ENCODE measurements around the gene PTPRK.
"Not testable (repeated sequence)": the region's sequence is repeated elsewhere in the genome, so short reads cannot be mapped to it uniquely, and the experiment has no call there.

PTPRK gene

GRCh38 chr6:128446497-128446896 lies 73.9 kb downstream of the PTPRK start:
- in situ Hi-C loops (cut with HindIII; ENCODE audit: low sequenced_read_pairs), result no loop called here

GRCh38 chr6:128443553-128443952 lies 76.8 kb downstream of the PTPRK start:
- in situ Hi-C loops (cut with HindIII; ENCODE audit: low sequenced_read_pairs), result no loop called here

DNA sequence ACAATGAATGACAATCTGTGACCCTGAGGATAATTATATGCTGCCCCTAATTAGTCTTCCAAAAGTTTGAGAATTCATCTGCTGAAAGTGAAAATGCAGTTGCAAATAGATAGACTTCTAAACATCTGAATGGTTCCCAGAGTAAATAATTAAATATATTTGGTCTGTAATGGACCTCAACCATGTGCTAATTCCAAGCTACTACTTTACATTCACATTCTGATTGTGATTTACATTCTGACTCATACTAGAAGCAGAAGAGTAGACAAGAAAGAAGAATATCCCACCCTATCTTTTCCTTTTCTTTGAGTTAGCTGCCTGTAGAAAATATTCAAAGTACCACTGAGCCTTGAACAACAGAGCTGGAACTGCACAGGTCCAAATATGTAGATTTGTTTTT lies 80.8 kb downstream of the PTPRK start:
- in situ Hi-C loops (cut with HindIII; ENCODE audit: low sequenced_read_pairs), result no loop called here

DNA sequence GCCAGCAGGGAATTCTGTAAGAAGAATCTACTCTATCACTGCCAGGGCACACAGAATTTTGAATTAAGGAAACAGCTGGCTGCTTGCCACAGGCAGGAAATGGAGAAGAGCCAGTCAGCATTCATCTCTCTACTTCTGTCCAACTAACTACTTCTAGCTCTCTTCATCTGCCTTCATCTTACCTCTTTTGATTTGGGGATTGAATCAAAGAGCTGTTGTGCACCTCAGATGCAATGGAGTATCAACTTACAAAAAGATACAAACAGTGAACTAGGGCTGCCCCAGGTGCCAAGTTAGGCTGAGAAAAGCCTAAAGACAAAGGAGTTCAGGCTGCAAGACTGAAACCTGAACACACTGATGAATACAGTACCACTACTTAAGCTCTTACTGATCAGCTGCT lies 82.0 kb downstream of the PTPRK start:
- in situ Hi-C loops (cut with HindIII; ENCODE audit: low sequenced_read_pairs), result no loop called here

- in situ Hi-C loops (cut with HindIII; ENCODE audit: low sequenced_read_pairs), result no loop called here
These were observed 82.7 kb downstream of the PTPRK start for GRCh38 chr6:128437685-128438084.

DNA sequence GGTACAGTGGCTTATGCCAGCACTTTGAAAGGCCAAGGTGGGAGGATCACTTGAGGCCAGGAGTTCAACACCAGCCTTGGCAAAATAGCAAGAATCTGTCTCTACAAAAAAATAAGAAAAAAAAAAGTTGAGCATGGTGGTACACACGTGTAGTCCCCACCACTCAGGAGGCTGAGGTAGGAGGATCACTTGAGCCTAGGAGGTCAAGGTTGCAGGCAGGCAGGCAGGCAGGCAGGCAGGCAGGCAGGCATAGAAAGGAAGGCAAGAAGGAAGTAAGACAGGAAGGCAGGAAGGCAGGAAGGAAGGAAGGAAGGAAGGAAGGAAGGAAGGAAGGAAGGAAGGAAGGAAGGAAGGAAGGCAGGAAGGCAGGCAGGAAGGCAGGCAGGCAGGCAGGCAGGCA lies 85.6 kb downstream of the PTPRK start:
- in situ Hi-C loops (cut with HindIII; ENCODE audit: low sequenced_read_pairs), result not testable (repeated sequence)

- in situ Hi-C loops (cut with HindIII; ENCODE audit: low sequenced_read_pairs), result no loop called here
These were observed 88.0 kb downstream of the PTPRK start for GRCh38 chr6:128432394-128432793.

GRCh38 chr6:128427139-128427538 lies 93.3 kb downstream of the PTPRK start:
- in situ Hi-C loops (cut with HindIII; ENCODE audit: low sequenced_read_pairs), result no loop called here

- in situ Hi-C loops (cut with HindIII; ENCODE audit: low sequenced_read_pairs), result no loop called here
These were observed 94.5 kb downstream of the PTPRK start for GRCh38 chr6:128425856-128426255.

GRCh38 chr6:128422871-128423270 lies 97.5 kb downstream of the PTPRK start:
- in situ Hi-C loops (cut with HindIII; ENCODE audit: low sequenced_read_pairs), result no loop called here

GRCh38 chr6:128422200-128422599 lies 98.2 kb downstream of the PTPRK start:
- in situ Hi-C loops (cut with HindIII; ENCODE audit: low sequenced_read_pairs), result no loop called here

DNA sequence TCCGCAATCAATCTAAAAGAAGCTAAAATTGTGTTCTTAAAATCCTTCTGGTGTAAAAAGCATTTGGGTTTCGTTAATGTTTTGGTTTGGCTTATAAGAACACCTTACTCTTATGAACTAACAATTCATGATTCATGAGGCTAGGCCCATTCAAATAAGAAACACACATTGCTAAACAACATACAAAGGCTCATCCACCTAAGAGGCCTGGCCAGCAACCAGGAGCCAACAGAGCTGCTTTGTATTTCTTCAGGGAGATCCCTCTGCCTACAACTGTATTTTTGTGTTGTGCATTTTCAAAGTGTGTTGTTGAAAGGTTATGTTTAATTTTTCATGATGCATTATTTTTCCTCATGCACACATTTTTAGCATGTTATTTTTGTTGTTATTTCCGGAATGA lies 98.6 kb downstream of the PTPRK start:
- in situ Hi-C loops (cut with HindIII; ENCODE audit: low sequenced_read_pairs), result no loop called here

DNA sequence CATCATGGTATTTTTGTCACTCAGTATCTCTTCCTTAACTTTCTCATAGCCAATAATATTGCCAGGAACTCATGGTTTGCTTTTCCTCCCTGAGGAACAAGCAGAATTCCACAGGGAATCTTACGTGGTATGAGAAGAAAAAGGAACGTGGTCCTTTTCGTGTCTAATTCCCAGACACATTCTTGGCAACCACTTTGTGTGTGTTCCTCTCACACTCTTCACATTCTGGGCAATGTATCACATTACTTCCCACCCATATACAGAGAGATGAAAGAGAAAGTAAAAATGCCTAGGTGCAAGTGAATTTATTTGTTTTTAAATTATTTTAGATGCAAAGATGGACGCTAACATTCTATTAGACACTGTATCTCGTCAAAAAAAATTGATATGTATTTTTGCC lies 102.7 kb downstream of the PTPRK start:
- in situ Hi-C loops (cut with HindIII; ENCODE audit: low sequenced_read_pairs), result no loop called here

GRCh38 chr6:128415387-128415786 lies 105.0 kb downstream of the PTPRK start:
- in situ Hi-C loops (cut with HindIII; ENCODE audit: low sequenced_read_pairs), result no loop called here

GRCh38 chr6:128414943-128415342 lies 105.5 kb downstream of the PTPRK start:
- in situ Hi-C loops (cut with HindIII; ENCODE audit: low sequenced_read_pairs), result no loop called here

DNA sequence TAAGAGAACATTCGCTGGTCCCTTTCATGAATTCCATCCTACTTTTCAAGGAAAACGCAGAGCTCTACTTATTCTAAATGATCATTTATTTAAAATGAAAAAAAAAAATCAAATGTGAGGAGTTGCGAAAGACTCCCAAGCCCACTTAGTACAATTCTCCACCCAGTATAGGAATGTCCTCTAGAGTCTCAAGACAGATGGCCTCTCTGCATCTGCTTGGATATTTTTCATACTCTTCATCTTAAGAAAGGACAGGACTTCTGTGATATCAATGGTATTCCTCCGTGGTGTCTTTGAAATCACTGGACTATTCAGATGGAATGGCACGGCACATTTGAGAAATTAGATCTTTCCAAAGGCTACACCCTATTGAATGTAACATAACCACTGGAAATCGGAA lies 107.1 kb downstream of the PTPRK start:
- in situ Hi-C loops (cut with HindIII; ENCODE audit: low sequenced_read_pairs), result no loop called here

DNA sequence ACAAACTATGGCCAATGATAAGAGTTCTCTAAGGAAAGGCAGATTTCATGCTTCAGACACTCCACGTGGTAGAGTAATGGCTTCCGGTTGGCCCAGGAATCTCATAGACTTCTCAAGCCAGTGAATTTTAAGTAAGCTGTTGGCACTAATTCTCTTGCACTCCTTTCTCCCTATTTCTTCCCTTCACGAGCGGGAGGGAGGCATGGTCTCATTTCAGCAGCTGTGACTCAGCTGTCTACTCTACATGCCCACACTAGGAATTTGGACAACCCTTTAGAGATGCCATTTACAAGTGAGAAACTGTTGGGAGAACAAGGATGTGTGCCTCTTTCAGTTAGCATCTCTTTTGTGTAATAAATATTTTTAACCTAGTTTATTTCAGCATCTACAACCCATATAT lies 107.7 kb downstream of the PTPRK start:
- in situ Hi-C loops (cut with HindIII; ENCODE audit: low sequenced_read_pairs), result no loop called here

GRCh38 chr6:128410584-128410983 lies 109.8 kb downstream of the PTPRK start:
- in situ Hi-C loops (cut with HindIII; ENCODE audit: low sequenced_read_pairs), result no loop called here

DNA sequence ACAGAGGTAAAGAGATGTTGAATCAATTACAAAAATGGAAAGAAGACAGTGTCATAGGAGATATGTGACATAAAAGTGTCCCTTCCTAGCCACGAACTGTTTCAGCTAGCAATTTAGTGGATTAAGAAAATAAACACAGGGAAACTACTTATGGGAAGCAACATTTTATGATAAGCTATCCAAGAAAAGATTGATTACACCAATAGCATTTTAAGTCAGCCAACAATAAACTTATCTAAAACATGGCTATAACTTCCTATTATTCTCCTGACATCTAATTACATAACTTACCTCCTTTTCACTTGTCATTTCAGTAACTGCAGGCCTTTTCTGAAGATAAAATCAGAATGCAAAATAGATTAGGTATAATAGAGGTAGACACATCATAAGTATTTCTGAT lies 111.4 kb downstream of the PTPRK start:
- in situ Hi-C loops (cut with HindIII; ENCODE audit: low sequenced_read_pairs), result no loop called here

- in situ Hi-C loops (cut with HindIII; ENCODE audit: low sequenced_read_pairs), result no loop called here
These were observed 113.9 kb downstream of the PTPRK start for GRCh38 chr6:128406453-128406852.

GRCh38 chr6:128403618-128404444 lies 116.6 kb downstream of the PTPRK start:
- in situ Hi-C loops (cut with HindIII; ENCODE audit: low sequenced_read_pairs), result no loop called here

DNA sequence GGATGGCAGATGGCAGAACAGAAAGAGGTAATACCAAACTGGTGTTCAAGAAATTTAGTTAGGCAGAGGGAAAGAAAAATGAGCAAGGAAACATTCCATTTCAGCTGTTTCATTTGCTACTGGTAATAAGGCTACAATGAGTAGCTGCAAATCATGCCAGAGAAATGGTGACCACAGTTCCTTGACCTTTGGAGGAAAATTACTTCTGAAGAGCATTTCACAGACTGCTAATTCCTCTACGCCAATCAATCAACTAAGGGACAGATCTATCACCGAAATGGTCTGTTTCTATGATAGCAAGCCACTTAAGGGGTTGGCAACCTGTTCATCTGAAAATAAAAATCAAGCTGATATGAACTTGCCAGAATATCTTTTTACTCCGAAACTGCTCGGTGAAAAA lies 119.5 kb downstream of the PTPRK start:
- in situ Hi-C loops (cut with HindIII; ENCODE audit: low sequenced_read_pairs), result no loop called here

DNA sequence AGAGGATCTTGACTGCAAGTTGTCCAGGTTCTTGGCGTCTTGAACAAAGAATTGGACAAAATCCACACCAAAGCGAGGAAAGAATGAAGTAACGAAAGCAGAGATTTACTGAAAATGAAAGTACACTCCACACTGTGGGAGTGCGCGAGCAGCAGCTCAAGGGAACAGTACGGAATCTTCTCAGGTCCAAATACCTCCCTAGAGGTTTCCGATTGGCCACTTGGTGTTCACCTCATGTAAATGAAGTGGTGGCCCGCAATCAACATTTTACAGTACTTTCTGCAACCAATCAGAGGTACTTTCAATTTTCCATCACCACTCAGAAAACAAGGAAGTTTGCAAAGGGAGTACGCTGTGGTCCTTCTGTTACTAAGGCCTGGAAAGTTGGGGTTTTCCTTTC lies 122.4 kb downstream of the PTPRK start:
- in situ Hi-C loops (cut with HindIII; ENCODE audit: low sequenced_read_pairs), result no loop called here
